ENCODE measurements around the gene SOX13. TPM values are rescaled to one million over a fixed set of nuclear protein-coding genes. Genes with fewer than 3 reads are reported as not detected.

Gene SOX13
- total RNA-seq, 1 experiment from 2014 or later: 81.9 TPM

DNA sequence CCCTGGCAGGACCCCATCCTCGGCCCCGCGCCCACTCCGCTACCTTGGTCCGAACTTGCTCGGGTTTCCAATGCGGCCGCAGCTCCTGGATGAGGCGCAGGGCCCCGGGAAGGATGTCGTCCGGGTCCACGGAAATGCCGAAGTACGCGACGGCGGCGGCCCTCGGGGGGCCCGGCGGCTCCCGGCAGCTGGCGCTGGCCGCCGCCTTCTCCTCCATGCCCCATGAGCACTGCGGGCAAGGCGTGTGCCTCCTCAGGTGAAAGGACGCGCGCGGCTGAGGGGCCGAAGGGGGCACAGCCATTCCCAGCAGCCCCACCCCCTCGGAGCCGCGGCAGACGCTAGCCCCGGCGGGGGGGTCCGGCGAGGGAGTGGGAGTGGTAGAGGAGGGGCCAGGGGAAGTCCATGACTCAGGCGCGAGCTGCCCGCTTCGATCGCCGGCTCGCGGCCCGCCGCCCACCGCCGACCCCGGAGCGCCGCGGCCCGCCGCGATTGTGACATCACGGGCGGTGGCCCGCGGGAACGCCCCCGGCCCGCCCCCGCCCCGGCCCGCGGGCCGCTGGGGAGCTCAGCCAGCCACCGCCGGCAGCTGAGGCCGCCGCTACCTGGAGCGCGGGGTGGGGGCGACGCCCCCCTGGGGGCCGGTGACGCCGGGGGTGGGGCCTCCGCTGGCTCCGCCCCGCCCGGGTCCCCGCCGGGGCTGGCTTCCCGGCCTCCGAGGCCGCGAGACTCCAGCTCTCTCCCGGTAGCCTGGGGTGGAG lies 78.8 kb downstream of the SOX13 start, which contains the start of gene ETNK2:
TSS of gene ETNK2 (minus strand) at position 493 of the 758 bp plus-strand sequence. CDS start at position 301, 192 bp downstream.
- POLR2A ChIA-PET (ENCODE audit: unreplicated experiment): interaction anchor here (0.6 kb wide), 1 partner anchor 21 kb away, joined by 4 read pairs; no protein-coding TSS in a partner anchor
- peak within 1 kb of the TSS; percentile 71 for H3K4me3 ChIP-seq (ENCODE audit: low read length)
- H3K36me3 ChIP-seq (ENCODE audit: low read depth, low read length): no peaks in the 10 kb centered on the region
- no peaks in the 10 kb centered on the region for H3K9me2 ChIP-seq (replicated peaks; ENCODE audit: low read length)
- no peaks in the 10 kb centered on the region for H3F3A ChIP-seq (ENCODE audit: low read length, unreplicated experiment)
- DNase-seq (peak; percentile 72), ATAC-seq (peak; percentile 77)
- H4K20me1 ChIP-seq (ENCODE audit: low read length): no peaks in the 10 kb centered on the region
- H3K4me1 ChIP-seq (ENCODE audit: insufficient read depth, low read length): peaks cover 14% of the 10 kb centered on the region; the same call in 1 of the 2 replicates
- peak within 1 kb of the TSS; percentile 84 for H3K4me2 ChIP-seq (ENCODE audit: low read length)
- TF ChIP-seq EZH2 (IDR thresholded peaks at IDR 0.05; ENCODE audit: low read length, unreplicated experiment): no peak
- TF ChIP-seq, protein P1, sequence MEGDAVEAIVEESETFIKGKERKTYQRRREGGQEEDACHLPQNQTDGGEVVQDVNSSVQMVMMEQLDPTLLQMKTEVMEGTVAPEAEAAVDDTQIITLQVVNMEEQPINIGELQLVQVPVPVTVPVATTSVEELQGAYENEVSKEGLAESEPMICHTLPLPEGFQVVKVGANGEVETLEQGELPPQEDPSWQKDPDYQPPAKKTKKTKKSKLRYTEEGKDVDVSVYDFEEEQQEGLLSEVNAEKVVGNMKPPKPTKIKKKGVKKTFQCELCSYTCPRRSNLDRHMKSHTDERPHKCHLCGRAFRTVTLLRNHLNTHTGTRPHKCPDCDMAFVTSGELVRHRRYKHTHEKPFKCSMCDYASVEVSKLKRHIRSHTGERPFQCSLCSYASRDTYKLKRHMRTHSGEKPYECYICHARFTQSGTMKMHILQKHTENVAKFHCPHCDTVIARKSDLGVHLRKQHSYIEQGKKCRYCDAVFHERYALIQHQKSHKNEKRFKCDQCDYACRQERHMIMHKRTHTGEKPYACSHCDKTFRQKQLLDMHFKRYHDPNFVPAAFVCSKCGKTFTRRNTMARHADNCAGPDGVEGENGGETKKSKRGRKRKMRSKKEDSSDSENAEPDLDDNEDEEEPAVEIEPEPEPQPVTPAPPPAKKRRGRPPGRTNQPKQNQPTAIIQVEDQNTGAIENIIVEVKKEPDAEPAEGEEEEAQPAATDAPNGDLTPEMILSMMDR (conservative IDR thresholded peaks at IDR 0.05; ENCODE audit: low read depth, low read length): no peak
- TF ChIP-seq EZH2phosphoT487 (IDR thresholded peaks at IDR 0.05; ENCODE audit: borderline replicate concordance, low read length): no peak
- no peak within 1 kb of the TSS for H3K27ac ChIP-seq (ENCODE audit: low read length)
- no TSS peak for BruUV-seq (replicated peaks)
- no peaks in the 10 kb centered on the region for H3K79me2 ChIP-seq (ENCODE audit: low read length)
- H3K27me3 ChIP-seq (ENCODE audit: low read length): no peaks in the 10 kb centered on the region
- H3K9ac ChIP-seq (ENCODE audit: low read length): peak within 1 kb of the TSS; percentile 57
- peak within 1 kb of the TSS; percentile 86 for H2AFZ ChIP-seq (ENCODE audit: low read length)
- no peaks in the 10 kb centered on the region for H3K9me3 ChIP-seq (ENCODE audit: low read length)
- intact Hi-C loops (cut with micrococcal nuclease): loop anchor here (2.0 kb wide), 1 partner anchor 21 kb away; no protein-coding TSS in a partner anchor
- CTCF ChIA-PET: interaction anchor here (0.6 to 1.9 kb wide), 5 partner anchors 11 to 281 kb away, joined by 3 to 11 read pairs (median 4); no protein-coding TSS in a partner anchor

DNA sequence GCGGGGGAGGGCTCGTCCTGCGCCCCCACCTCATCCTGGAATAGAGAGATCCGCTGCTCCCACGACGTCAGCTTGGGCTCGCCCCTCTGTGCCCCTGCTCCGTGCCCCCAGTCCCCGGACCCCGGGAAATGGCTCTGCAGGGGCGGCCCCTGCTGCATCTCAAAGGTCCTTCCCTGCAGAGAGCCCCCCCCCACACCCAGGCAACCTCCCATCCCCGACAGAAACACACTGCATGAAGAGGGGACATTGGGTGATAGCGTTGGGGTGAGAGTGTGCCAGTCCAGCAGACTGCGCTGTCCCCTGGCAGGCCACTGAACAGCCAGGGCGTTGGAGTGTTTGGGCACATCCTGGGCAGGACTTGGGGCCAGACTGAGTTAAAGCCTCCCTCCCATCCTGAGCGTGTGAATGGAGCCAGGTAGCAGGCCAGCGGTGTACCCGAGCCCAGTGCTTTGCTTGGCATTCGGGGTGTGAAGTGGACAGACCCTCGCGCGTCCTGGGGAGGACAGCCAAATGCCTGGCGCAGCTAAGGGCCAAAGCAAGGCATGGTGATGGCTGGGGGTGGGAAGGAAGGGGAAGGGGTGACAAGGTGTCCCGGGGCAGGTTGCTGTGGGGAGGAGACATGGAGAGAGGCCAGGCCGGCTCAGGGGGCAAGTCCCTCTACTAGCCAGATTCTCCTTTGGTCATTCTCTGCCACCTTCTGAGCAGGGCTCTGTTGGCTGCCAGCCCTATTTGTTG lies 79.6 kb downstream of the SOX13 start:
- Histone ChIP-seq H3K4me3 (ENCODE audit: low read length) (peak overlapping the region; percentile 64), H3F3A (ENCODE audit: low read length, unreplicated experiment) (no peaks in the 10 kb centered on the region), H3K9me3 (ENCODE audit: low read length) (no peaks in the 10 kb centered on the region), H2AFZ (ENCODE audit: low read length) (peak overlapping the region; percentile 72), H3K27me3 (ENCODE audit: low read length) (no peaks in the 10 kb centered on the region), H3K27ac (ENCODE audit: low read length) (no peak overlapping the region), H3K36me3 (ENCODE audit: low read depth, low read length) (no peaks in the 10 kb centered on the region), H3K79me2 (ENCODE audit: low read length) (no peaks in the 10 kb centered on the region), H3K9ac (ENCODE audit: low read length) (peak overlapping the region; percentile 57), H3K4me2 (ENCODE audit: low read length) (peak overlapping the region; percentile 80), H3K4me1 (ENCODE audit: insufficient read depth, low read length) (peaks cover 14% of the 10 kb centered on the region; the same call in 1 of the 2 replicates), H4K20me1 (ENCODE audit: low read length) (no peaks in the 10 kb centered on the region), H3K9me2 (replicated peaks; ENCODE audit: low read length) (no peaks in the 10 kb centered on the region)
- ChIA-PET CTCF (interaction anchor here (0.6 to 1.9 kb wide), 5 partner anchors 10 to 282 kb away, joined by 3 to 11 read pairs (median 4); no protein-coding TSS in a partner anchor), POLR2A (ENCODE audit: unreplicated experiment) (interaction anchor here (0.6 kb wide), 1 partner anchor 21 kb away, joined by 4 read pairs; no protein-coding TSS in a partner anchor)
- TSS peak; percentile 76 for BruUV-seq (replicated peaks)
- intact Hi-C loops (cut with micrococcal nuclease): loop anchor here (2.0 kb wide), 1 partner anchor 22 kb away; no protein-coding TSS in a partner anchor
- ATAC-seq: peak; percentile 56
- DNase-seq: no peak
- TF ChIP-seq EZH2phosphoT487 (IDR thresholded peaks at IDR 0.05; ENCODE audit: borderline replicate concordance, low read length) (no peak), EZH2 (IDR thresholded peaks at IDR 0.05; ENCODE audit: low read length, unreplicated experiment) (no peak)
- TF ChIP-seq, protein P1 (conservative IDR thresholded peaks at IDR 0.05; ENCODE audit: low read depth, low read length): no peak; the same call in 1 of the 2 replicates

Data from PC-3 (cell line).